HG03045 (cell line): ENCODE measurements around the gene CAMK2N2.

Experiments used
- ATAC-seq: cut with Tn5 transposase; IDR thresholded peaks from one replicate; pipeline ENCODE4 v1.9.1; 2021; ENCODE audit warnings: mild to moderate bottlenecking, moderate library complexity; ENCODE audit not compliant: unreplicated experiment

CAMK2N2 gene

DNA sequence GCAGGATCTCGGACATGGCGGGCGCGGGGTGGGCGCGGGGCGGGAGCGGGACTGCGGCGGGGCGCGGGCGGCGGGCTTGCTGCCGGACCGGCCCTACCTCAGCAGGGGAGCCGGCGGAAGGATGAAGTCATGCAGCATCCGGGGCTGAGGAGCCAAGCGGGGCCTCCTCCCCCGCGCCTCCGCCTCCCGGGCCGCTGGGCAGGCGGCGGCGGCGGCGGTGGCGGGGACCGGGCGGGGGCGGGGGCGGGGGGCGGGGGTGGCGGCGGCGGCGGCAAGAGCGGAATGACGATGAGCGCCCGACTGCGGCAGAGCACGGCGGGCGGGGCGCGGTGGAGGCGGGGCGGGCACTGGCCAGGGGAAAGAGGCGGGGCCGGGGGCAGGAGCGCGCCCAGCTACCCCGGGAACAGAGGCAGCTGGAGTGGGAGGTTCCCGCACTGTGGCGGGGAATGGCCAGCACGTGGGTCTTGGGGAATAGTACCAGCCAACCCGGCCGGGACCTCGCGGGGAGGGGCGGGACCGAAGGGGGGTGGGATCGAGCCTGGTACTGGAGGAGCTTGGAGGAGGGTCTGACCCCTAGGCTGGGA, at the start of gene CAMK2N2:
Gene CAMK2N2, minus strand, starts transcription at position 284 of the 584 bp plus-strand sequence. Its CDS starts 268 bp downstream, at position 16.
- no peak for ATAC-seq

DNA sequence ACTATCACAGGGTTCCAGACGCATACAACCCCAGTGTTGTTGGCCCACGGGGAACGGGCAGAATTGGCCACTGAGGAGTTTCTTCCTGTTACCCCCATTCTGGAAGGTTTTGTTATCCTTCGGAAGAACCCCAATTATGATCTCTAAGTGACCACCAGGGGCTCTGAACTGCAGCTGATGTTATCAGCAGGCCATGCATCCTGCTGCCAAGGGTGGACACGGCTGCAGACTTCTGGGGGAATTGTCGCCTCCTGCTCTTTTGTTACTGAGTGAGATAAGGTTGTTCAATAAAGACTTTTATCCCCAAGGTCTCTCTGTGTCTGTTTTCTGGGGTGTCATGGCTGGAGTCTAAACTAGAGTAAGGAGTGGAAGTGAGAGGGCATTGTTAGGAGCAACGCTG, 47.4 kb upstream of the CAMK2N2 start:
- ATAC-seq: no peak

DNA sequence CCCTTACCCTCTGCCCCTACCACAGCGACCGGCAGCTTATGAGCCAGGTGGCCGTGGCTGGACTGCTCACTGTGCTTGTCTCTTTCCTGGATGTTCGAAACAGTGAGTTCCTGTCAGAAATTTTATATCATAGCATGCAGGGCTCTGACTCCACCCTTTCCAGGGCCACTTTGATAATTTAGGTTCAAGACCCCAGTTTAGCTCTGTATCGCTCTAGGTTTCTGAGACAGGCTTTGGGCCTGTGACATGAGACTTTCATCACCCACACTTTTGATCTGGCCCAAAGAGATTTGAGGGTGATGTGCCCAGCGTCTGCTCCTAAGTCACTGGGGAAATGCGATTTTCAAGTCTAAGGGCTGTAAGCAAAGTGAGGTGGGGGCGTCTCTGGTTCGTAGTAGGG, 46.6 kb upstream of the CAMK2N2 start:
- no peak for ATAC-seq

DNA sequence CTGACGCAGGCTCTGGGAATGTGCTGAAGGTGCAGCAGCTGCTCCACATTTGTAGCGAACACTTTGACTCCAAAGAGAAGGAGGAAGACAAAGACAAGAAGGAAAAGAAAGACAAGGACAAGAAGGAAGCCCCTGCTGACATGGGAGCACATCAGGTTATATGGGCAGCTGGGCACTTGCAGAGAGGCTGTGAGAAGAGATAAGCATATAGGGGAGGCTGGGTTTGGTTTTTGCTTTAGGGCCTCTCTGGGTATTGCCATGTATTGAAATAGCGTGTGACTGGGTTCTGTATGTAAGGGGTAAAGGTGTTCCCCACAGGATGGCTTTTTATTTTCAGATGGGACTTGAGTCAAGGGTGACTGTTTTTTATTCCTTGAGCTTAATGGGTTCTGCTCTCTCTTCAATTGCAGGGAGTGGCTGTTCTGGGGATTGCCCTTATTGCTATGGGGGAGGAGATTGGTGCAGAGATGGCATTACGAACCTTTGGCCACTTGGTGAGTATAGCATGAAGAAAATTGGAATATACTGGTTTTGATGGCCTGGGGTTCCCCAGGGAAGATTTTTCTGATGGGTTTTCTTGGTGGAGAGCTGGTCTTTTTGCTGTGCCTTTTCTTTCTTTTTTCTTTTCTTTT, 45.1 kb upstream of the CAMK2N2 start:
- ATAC-seq: no peak

DNA sequence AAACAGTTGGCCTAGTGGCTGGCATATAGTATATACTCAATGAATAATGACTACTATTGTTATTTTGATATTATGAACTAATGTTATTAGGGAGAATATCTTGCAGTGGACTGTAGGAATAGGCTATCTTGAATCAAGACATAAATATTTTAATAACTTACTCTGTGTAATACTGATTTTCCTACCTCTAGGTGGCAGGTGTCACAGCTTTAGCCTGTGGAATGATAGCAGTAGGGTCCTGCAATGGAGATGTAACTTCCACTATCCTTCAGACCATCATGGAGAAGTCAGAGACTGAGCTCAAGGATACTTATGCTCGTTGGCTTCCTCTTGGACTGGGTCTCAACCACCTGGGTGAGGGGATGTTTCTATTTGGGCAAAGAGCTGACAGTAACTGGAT, 44.2 kb upstream of the CAMK2N2 start:
- ATAC-seq: no peak

DNA sequence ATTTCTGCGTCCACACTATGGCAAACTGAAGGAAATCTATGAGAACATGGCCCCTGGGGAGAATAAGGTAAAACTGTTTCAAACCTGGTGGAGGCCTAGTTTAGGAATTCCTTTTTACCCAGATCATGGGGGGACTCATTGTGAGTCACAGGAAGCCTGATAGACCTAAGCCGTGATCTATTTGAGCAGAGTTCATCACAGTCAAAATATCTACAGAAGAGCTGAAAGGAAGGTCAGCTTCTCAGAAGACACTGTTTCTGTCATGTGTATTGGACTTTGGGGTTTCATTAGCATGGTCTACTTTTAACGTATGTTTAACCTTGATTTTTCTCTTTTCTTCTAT, 39.0 kb upstream of the CAMK2N2 start:
- no peak for ATAC-seq

DNA sequence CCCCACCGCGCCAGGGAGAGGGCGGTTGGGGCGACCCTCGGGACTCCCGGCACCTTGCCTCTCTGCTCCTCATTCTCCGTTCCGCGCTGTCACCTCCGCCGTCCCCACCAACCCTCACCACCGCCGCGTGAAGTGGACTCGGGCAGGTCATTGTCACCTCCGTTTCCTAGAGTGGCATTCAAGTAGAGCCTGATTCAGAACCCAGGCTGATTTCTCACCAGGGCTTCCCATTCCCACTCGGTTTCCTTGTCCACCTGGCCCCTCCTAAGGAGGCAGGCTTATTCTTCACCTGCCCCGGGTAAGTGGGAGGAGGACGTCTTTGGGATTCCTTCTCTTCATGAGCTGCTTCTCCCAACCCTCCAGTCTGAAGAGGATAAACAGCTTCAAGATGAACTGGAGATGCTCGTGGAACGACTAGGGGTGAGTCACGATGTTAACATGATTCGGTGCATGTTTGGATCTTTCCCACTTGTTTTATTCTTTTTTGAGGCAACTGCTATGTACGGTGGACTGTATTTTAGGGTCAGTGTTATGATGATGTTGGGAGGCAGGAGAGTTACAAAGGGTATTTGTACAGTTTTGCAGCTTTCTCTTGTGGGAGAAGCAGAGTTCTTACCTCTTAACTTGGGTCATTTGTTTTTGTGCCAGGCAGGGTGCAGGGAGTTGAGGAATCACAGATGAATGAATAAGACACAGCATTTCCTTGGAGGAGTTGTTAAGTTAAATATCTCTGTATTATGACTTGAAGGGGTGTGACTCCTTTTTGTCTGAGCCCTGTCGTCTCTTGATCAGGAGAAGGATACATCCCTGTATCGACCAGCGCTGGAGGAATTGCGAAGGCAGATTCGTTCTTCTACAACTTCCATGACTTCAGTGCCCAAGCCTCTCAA, 38.4 kb upstream of the CAMK2N2 start:
- ATAC-seq: no peak

DNA sequence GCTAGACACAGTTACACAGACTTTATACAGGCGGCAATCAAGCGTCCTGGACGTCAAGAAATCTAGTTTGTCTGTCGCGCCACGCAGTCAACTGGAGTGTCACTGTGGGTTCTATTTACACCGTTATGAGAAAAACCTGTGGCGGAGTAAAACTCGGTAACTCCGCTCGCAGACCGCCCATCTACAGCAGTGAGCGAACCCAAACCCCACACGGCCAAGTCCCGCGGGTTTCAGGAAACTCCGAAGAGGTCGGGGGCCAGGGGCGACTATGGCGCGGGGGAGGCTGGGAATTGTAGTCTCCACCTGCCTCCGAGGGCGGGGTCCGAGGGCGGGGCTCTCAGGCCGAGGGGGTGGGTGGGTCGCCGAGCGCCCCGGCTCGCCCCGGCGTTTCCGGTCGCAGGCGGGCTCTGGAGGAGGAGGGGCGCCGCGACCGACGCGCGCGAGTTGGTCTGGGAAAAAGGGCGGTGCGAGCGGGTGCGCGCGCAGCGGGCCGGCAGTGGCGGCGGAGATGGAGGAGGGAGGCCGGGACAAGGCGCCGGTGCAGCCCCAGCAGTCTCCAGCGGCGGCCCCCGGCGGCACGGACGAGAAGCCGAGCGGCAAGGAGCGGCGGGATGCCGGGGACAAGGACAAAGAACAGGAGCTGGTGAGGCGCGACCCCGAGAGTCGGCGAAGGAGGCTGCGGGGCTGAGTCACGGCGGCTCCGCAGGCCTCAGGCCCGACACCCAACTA, 37.6 kb upstream of the CAMK2N2 start, which contains the start of gene PSMD2:
Gene PSMD2, plus strand, starts transcription at position 483 of the 729 bp plus-strand sequence. Its CDS starts 26 bp downstream, at position 509.
- peak; percentile 93 for ATAC-seq

DNA sequence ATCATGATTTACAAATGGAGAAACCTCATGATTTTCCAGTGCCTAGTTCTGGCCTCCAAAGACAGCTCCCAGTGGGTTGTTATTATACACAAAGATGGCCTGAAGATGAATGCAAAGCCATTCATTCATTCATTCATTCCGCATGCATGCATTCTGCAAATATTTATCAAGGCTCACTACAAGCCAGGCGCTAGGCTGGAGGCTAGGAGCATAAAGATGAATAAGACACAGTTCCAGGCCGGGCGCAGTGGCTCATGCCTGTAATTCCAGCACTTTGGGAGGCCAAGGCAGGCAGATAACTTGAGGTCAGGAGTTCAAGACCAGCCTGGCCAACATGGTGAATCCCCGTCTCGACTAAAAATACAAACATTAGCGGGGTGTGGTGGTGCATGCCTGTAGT, 35.3 kb upstream of the CAMK2N2 start:
- ATAC-seq: no peak

DNA sequence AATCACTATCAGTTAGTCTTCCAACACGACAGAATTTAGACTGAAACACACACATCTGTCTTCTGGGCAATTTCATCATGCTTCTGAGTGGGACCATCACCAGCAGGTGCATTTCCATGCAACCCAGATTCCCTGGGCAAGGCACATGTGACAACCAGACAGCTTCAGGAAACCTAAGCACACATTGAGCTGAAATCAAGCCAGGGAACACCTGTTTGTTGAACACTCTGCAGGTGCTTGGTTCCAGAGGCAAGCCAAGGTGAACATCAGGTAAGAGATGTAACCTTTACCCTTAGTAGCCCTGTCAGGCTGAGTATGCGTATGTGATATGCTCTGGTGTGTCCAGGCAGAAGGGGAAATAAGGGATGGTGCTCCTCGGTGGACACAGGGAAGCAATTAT, 34.4 kb upstream of the CAMK2N2 start:
- no peak for ATAC-seq

DNA sequence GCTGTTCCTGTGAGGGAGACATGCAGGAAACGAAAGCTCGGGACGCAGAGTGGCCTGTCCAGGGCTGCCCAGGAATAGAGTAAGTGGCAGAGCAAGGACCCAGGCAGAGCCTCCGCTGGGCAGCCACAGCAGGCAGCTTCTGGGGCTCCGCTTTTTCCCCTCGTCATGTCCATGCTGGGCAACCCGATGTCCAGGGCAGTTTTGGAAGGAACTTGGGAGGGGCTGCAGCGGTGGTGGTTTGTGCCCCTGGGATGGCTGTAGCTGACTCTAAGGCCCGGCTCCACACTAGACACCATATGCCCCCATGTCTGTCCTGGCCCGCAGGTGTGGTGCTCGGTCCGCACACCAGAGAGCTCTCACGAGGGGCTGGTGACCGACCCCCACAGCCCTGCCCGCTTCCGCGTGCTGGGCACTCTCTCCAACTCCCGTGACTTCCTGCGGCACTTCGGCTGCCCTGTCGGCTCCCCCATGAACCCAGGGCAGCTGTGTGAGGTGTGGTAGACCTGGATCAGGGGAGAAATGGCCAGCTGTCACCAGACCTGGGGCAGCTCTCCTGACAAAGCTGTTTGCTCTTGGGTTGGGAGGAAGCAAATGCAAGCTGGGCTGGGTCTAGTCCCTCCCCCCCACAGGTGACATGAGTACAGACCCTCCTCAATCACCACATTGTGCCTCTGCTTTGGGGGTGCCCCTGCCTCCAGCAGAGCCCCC, 30.5 kb upstream of the CAMK2N2 start:
- ATAC-seq: no peak

DNA sequence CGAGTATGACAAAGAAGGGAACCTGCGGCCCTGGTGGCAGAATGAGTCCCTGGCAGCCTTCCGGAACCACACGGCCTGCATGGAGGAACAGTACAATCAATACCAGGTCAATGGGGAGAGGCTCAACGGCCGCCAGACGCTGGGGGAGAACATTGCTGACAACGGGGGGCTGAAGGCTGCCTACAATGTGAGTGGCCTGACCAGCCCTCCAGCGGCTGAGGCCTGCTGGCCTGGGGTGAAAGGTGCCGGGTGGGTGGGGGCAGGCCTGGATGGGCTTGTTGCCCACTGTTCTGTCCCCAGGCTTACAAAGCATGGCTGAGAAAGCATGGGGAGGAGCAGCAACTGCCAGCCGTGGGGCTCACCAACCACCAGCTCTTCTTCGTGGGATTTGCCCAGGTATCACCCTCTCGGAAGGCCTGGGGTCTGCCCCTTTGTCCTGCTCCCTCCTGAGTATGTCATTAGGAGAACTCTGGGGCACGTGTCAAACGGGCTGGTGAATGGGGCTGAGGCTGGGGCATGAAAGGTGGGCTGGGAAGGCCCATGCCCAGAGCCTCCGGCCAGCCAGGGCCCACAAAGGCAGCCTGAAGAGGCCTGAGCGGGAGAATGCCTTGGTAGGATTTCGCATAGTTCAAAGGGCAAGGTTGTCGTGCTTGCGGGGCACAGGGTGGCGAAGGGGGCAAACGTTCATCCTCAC, 29.8 kb upstream of the CAMK2N2 start:
- no peak for ATAC-seq

DNA sequence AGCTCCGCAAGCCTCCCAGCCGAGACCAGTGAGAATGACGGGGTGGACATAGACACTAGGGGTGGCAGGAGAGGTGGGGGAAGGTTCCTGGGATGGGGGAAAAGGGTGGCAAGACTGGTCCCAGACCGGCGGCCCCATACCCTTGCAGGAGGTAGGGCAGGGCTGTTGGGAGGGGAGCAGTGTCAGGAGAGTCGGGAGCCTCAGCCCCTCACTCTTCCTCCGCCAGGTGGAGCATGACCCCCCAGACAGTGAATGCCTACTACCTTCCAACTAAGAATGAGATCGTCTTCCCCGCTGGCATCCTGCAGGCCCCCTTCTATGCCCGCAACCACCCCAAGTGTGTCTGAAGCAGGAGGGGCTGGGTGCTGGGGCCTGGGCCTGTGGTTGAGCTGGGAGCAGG, 29.0 kb upstream of the CAMK2N2 start:
- ATAC-seq: no peak

DNA sequence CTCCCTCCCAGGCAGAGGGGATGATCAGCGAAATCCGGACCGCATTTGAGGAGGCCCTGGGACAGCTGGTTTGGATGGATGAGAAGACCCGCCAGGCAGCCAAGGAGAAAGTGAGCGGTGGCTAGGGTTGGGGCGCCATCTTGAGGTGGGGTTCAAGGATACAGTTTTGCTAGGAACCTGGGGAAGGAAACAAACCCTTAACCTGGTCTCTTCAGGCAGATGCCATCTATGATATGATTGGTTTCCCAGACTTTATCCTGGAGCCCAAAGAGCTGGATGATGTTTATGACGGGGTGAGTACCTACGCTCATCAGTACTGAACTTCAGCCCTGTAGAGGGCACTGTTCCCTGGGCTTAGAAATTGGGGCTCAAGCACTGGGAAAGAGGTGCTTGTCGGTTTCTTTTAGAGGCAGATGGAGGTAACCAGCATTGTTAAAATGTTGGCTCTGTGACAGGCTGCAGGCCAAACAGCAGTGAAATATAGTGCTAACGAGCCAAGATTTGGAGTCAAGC, 28.1 kb upstream of the CAMK2N2 start:
- ATAC-seq: no peak

DNA sequence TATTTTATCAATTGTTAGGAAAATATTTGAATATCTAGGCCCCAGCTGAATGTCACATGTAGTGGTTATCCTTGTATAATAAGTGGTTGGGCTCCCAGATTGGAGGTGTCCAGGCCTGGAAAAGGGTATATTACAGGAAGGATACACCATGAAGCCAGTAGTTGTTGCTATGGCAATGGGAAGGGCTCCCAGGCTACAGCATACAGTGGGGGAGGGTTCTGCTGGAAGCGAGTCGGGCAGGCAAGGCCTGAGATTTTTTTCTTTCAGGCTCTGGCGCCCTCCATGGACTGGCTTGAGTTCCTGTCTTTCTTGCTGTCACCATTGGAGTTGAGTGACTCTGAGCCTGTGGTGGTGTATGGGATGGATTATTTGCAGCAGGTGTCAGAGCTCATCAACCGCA, 23.3 kb upstream of the CAMK2N2 start:
- no peak for ATAC-seq

DNA sequence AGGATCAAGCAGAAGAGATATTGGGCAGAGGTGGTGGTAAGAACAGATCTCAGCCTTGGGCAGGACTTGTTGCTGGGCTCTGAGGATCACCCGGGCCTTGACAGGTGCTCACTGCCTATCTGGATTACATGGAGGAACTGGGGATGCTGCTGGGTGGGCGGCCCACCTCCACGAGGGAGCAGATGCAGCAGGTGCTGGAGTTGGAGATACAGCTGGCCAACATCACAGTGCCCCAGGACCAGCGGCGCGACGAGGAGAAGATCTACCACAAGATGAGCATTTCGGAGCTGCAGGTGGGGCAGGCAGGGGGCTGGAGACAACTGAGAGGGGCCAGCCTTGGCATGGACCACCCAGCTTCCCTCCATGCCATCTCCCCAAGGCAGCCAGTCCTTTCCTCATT, 22.3 kb upstream of the CAMK2N2 start:
- ATAC-seq: no peak

DNA sequence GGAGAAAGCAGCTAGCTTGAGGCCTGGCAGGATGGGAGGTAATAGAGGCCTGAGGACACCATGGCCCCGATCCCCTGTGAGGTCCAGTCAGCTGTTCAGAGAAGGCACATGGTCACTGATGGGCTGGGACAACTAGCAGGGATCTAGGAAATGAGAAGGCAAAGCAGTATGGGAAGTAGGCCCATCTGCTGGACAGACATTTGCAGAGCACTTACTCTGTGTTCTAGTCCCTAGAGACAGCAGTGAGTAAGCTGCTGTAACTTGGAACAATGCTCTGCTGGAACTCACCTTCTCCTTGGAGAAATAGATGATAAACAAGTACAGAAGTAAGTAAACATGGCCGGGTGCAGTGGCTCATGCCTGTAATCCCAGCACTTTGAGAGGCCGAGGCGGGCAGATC, 21.6 kb upstream of the CAMK2N2 start:
- no peak for ATAC-seq

DNA sequence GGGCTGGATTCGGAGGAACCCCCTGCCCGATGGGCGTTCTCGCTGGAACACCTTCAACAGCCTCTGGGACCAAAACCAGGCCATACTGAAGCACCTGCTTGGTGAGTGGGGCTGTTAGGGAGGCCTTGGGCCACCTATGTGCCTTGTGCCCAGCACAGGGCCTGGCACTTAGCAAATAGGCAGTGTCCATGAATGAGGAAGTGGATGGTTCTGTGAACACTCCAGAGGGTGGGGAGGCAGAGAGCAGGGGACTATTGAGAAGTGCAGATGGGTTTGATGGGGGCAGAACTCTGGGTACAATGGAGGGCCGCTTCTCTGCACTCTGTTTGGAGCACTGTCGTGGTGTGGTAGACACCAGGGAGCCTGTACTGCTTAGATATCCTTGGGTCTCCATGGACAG, 16.0 kb upstream of the CAMK2N2 start:
- no peak for ATAC-seq

DNA sequence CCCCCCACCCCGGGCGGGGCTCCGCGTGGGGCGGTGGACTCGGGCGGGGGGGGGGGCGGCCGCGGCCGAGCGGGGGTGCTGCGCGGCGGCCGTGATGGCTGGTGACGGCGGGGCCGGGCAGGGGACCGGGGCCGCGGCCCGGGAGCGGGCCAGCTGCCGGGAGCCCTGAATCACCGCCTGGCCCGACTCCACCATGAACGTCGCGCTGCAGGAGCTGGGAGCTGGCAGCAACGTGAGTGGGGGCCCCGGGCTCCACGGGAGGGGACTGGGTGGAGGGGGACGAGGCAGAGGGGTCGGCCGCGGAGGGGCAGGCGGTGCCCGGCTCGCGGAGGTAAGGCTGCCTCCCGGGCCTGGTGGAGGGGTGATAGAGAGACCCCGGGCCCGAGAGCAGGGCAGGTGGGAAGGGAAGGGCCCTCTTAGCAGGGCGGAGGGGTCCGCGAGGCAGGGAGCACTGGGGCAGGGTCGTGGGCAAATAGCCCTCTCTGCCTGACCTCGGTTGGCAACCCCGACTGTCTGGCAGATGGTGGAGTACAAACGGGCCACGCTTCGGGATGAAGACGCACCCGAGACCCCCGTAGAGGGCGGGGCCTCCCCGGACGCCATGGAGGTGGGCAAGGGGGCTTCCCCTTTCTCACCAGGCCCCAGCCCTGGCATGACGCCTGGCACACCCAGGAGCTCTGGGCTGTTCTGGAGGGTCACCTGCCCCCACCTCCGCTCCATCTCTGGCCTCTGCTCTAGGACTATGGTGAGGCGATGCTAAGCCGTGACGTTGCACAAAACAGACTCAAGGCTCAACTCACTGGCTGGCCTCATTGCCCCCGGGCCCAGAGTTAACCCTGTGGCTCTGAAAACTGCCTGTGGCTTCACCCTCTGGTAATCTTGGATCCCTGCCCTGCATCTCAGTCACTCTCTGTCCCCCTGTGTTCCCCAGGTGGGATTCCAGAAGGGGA, 14.9 kb upstream of the CAMK2N2 start, which contains the start of gene ECE2:
Gene ECE2, plus strand, starts transcription at position 62 of the 950 bp plus-strand sequence. Its CDS starts 132 bp downstream, at position 194.
- ATAC-seq: no peak
